CD14-positive monocyte (primary cell): ENCODE data around the gene AQP12A. TPM values are rescaled to one million over a fixed set of nuclear protein-coding genes. Genes with fewer than 3 reads are reported as not detected.

Experiments
- DNase-seq, 3 donors: peaks; one replicate each; pipeline ENCODE4 v3.0.0-alpha.2; 2011 to 2022
- H2AFZ ChIP-seq: 2 replicates; pipeline ENCODE4 v1.6.0; 2012; ENCODE audit warnings: mild to moderate bottlenecking, low read depth, low read length, inconsistent platforms; ENCODE audit not compliant: insufficient read depth, poor library complexity, severe bottlenecking
- H3K27ac ChIP-seq, 2 donors: 1 replicate in 1 of 2; 2 replicates in 1 of 2; pipeline ENCODE4 v1.5.1; 2012 to 2013; ENCODE audit warnings: low read length in 2 of 2, control low read depth in 1 of 2, inconsistent platforms in 1 of 2, low read depth in 1 of 2, mild to moderate bottlenecking in 1 of 2
- H3K27me3 ChIP-seq, 2 donors: one replicate each; pipeline versions ENCODE4 v1.6.0 to v1.6.1; 2011 to 2013; ENCODE audit warnings: low read length in 2 of 2; ENCODE audit not compliant: control insufficient read depth in 2 of 2, insufficient read depth in 2 of 2
- H3K36me3 ChIP-seq, 2 donors: replicated peaks in 1 of 2; 1 replicate in 1 of 2; 2 replicates in 1 of 2; pipeline versions ENCODE4 v1.5.1 to v1.6.1; 2012 to 2013; ENCODE audit warnings: low read length in 2 of 2, control low read depth in 1 of 2, inconsistent platforms in 1 of 2, mild to moderate bottlenecking in 1 of 2; ENCODE audit not compliant: insufficient read depth in 2 of 2, control insufficient read depth in 1 of 2
- H3K4me1 ChIP-seq, 2 donors: 1 replicate in 1 of 2; 2 replicates in 1 of 2; pipeline versions ENCODE4 v1.5.1 to v1.6.1; 2012 to 2013; ENCODE audit warnings: low read length in 2 of 2, control low read depth in 1 of 2, inconsistent platforms in 1 of 2, mild to moderate bottlenecking in 1 of 2, moderate library complexity in 1 of 2; ENCODE audit not compliant: insufficient read depth in 2 of 2, control insufficient read depth in 1 of 2
- H3K4me2 ChIP-seq: replicated peaks from 2 replicates; pipeline ENCODE3; 2012; ENCODE audit warnings: low read length, moderate library complexity, mild to moderate bottlenecking; ENCODE audit not compliant: poor library complexity, severe bottlenecking; ENCODE audit errors: extremely low read depth
- H3K4me3 ChIP-seq, 3 experiments: fragments of 200-600 bp in 1 of 3; sonication (generic) in 1 of 3; replicated peaks in 1 of 3; 1 replicate in 2 of 3; 2 replicates in 1 of 3; pipeline ENCODE4 v1.5.1; 2011 to 2013; ENCODE audit warnings: low read length in 3 of 3, mild to moderate bottlenecking in 3 of 3, control low read depth in 2 of 3, low read depth in 2 of 3, inconsistent platforms in 1 of 3, moderate library complexity in 1 of 3
- H3K79me2 ChIP-seq: 2 replicates; pipeline ENCODE4 v1.6.0; 2012; ENCODE audit warnings: mild to moderate bottlenecking, control low read depth, inconsistent platforms, low read length, moderate library complexity; ENCODE audit not compliant: insufficient read depth
- H3K9ac ChIP-seq: 2 replicates; pipeline ENCODE4 v1.6.0; 2017; ENCODE audit warnings: low read length, mild to moderate bottlenecking; ENCODE audit not compliant: insufficient read depth, poor library complexity, severe bottlenecking
- H3K9me3 ChIP-seq, 2 donors: replicated peaks in 1 of 2; 1 replicate in 1 of 2; 2 replicates in 1 of 2; pipeline versions ENCODE4 v1.5.1 to v1.6.1; 2012 to 2013; ENCODE audit warnings: low read length in 2 of 2, control low read depth in 1 of 2; ENCODE audit not compliant: control insufficient read depth in 1 of 2, insufficient read depth in 1 of 2
- H4K20me1 ChIP-seq: 2 replicates; pipeline ENCODE4 v1.6.0; 2012; ENCODE audit warnings: mild to moderate bottlenecking, low read length, control low read depth, moderate library complexity; ENCODE audit not compliant: insufficient read depth
- H3K27ac Mint-ChIP-seq, 7 donors: one replicate each; pipeline ENCODE4 v1.8.0; 2020; ENCODE audit warnings: mild to moderate bottlenecking in 7 of 7, mixed read lengths in 7 of 7, moderate library complexity in 6 of 7, inconsistent platforms in 2 of 7
- H3K27me3 Mint-ChIP-seq, 3 donors: one replicate each; pipeline ENCODE4 v1.8.0; 2021 to 2022; ENCODE audit warnings: low read depth in 3 of 3, mild to moderate bottlenecking in 3 of 3, mixed read lengths in 3 of 3, moderate library complexity in 3 of 3, inconsistent platforms in 1 of 3
- H3K36me3 Mint-ChIP-seq, 2 donors: one replicate each; pipeline ENCODE4 v1.8.0; 2020; ENCODE audit warnings: mixed read lengths in 2 of 2, inconsistent platforms in 1 of 2, mild to moderate bottlenecking in 1 of 2
- H3K4me1 Mint-ChIP-seq: one replicate; pipeline ENCODE4 v1.8.0; 2020; ENCODE audit warnings: mild to moderate bottlenecking, mixed read lengths
- H3K4me3 Mint-ChIP-seq, 2 donors: one replicate each; pipeline ENCODE4 v1.8.0; 2020; ENCODE audit warnings: mild to moderate bottlenecking in 2 of 2, mixed read lengths in 2 of 2, moderate library complexity in 1 of 2
- H3K9me3 Mint-ChIP-seq, 7 donors: one replicate each; pipeline ENCODE4 v1.8.0; 2020 to 2022; ENCODE audit warnings: mixed read lengths in 7 of 7, mild to moderate bottlenecking in 6 of 7, moderate library complexity in 6 of 7, inconsistent platforms in 2 of 7
- CTCF ChIP-seq: fragments of 200-600 bp; IDR thresholded peaks from one replicate; pipeline ENCODE4 v1.8.0; 2022; ENCODE audit warnings: antibody characterized with exemption, mild to moderate bottlenecking
- WGBS: methylation state at CpG from one replicate; pipeline ENCODE4 v1.1.5; 2013; ENCODE audit warnings: missing lambda C conversion rate; ENCODE audit not compliant: insufficient coverage; 5-methylcytosine and 5-hydroxymethylcytosine counted together
- intact Hi-C, 2 donors: fragments of 100-400 bp; cut with micrococcal nuclease; formaldehyde crosslinking; loops; one replicate each; pipeline versions ENCODE4 v1.15.0 to v1.15.1; 2023
- polyA plus RNA-seq, 3 donors: library from polyadenylated mRNA; depleted of rRNA in 1 of 3; unstranded in 2 of 3; stranded (reverse) in 1 of 3; fragments of 300-500 nt in 2 of 3; fragments of >200 nt in 1 of 3; fragmentation: Illumina TruSeq in 2 of 3; gene quantifications; 1 replicate in 2 of 3; 2 replicates in 1 of 3; pipeline ENCODE4 v1.2.3, GENCODE V29; 2012 to 2021

Gene AQP12A
- polyA plus RNA-seq, 3 donors, result not detected

GRCh38 chr2:240644859-240645301 lies 46.8 kb upstream of the AQP12A start:
- TF ChIP-seq CTCF, result no peak
- WGBS, result 30% methylated on average over 4 of the region's 8 CpGs
- no peaks in the 10 kb centered on the region for H3K36me3 Mint-ChIP-seq

DNA sequence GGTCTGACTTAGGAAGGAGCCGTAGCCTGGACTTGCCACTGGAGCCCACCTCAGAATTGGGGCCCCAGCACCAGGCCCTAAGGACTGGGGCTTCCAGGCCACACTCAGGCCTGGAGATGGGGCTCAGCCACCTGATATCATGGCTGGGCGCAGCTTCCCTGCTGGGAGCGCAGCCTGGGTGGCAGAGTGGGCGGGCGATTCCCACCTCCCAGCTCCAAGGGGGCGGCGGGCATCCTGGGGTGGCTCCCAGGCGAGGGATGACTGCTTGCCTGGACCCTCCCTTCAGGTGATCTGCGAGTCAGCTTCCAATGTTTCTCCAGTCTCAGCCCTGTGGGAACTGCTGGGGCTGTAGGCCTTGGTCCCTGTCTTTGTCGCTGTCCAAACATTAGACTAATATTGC lies 46.3 kb upstream of the AQP12A start:
- H3K27ac Mint-ChIP-seq, result peak overlapping the region in 2 of 7 donors; percentile 79
- Histone ChIP-seq H3K27ac (no peak overlapping the region), H3K9me3 (peaks cover 0 to 11% of the 10 kb centered on the region in 2 donors), H3K4me1 (peaks cover 2 to 12% of the 10 kb centered on the region in 2 donors), H3K9ac (no peak overlapping the region), H3K4me3 (no peak overlapping the region), H3K79me2 (no peaks in the 10 kb centered on the region), H3K36me3 (no peaks in the 10 kb centered on the region), H3K4me2 (no peak overlapping the region), H2AFZ (no peak overlapping the region), H3K27me3 (peaks cover 0 to 27% of the 10 kb centered on the region in 2 donors), H4K20me1 (no peaks in the 10 kb centered on the region)
- peaks cover 0 to 16% (median 3%) of the 10 kb centered on the region in 7 donors for H3K9me3 Mint-ChIP-seq
- DNase-seq, result no peak
- H3K36me3 Mint-ChIP-seq, result no peaks in the 10 kb centered on the region
- WGBS, result over 99% methylated on average over 8 of the region's 10 CpGs
- peaks cover 13% of the 10 kb centered on the region for H3K4me1 Mint-ChIP-seq
- TF ChIP-seq CTCF, result no peak
- no peak overlapping the region for H3K4me3 Mint-ChIP-seq
- intact Hi-C loops, result no loop called here
- peaks cover 22 to 41% (median 29%) of the 10 kb centered on the region in 3 donors for H3K27me3 Mint-ChIP-seq

More at GRCh38 chr2:240644859-240645301, 46.8 kb upstream of the AQP12A start:
- Mint-ChIP-seq H3K4me3 (no peak overlapping the region), H3K4me1 (peaks cover 13% of the 10 kb centered on the region), H3K27ac (peak overlapping the region in 2 of 7 donors; percentile 52 to 79), H3K27me3 (peaks cover 20 to 38% (median 27%) of the 10 kb centered on the region in 3 donors), H3K9me3 (peaks cover 0 to 20% (median 3%) of the 10 kb centered on the region in 7 donors)
- Histone ChIP-seq H3K9me3 (peaks cover 0 to 11% of the 10 kb centered on the region in 2 donors), H2AFZ (no peak overlapping the region), H3K79me2 (no peaks in the 10 kb centered on the region), H3K27ac (no peak overlapping the region), H3K27me3 (peaks cover 0 to 27% of the 10 kb centered on the region in 2 donors), H3K4me1 (peaks cover 2 to 12% of the 10 kb centered on the region in 2 donors), H4K20me1 (no peaks in the 10 kb centered on the region), H3K4me3 (no peak overlapping the region), H3K9ac (no peak overlapping the region), H3K4me2 (no peak overlapping the region), H3K36me3 (no peaks in the 10 kb centered on the region)
- intact Hi-C loops, result no loop called here
- DNase-seq, result no peak
